ENCODE measurements around the gene GH1. TPM values are rescaled to one million over a fixed set of nuclear protein-coding genes. Genes with fewer than 3 reads are reported as not detected.
"Not testable (repeated sequence)": the region's sequence is repeated elsewhere in the genome, so short reads cannot be mapped to it uniquely, and the experiment has no call there.

Gene GH1
- not detected for total RNA-seq

- not testable (repeated sequence) for H3K27me3 Mint-ChIP-seq; H3K4me1 Mint-ChIP-seq (ENCODE audit: low read depth in 2 of 2); DNase-seq (ENCODE audit: low spot score); ATAC-seq; H3K36me3 Mint-ChIP-seq; H3K4me3 Mint-ChIP-seq; H3K9me3 Mint-ChIP-seq
- peak within 1 kb of the TSS in 1 of 2 donors; percentile 85 for H3K27ac Mint-ChIP-seq
These were observed at the start of gene GH1 for GRCh38 chr17:63918789-63919305. Gene GH1 (minus strand): TSS chr17:63918839. CDS start chr17:63918776, 63 bp downstream.

- peaks cover 13 to 20% of the 10 kb centered on the region in 2 donors for H3K4me1 Mint-ChIP-seq (ENCODE audit: low read depth in 2 of 2)
- ATAC-seq: peak in 1 of 2 donors; percentile 61
- H3K27ac Mint-ChIP-seq: no peak overlapping the region
- no peaks in the 10 kb centered on the region for H3K27me3 Mint-ChIP-seq
- H3K9me3 Mint-ChIP-seq: no peaks in the 10 kb centered on the region
- no peak for DNase-seq (ENCODE audit: low spot score)
- H3K4me3 Mint-ChIP-seq: no peak overlapping the region
- H3K36me3 Mint-ChIP-seq: no peaks in the 10 kb centered on the region
These were observed 49.3 kb upstream of the GH1 start for GRCh38 chr17:63967953-63968352.

- Mint-ChIP-seq H3K4me3 (peak overlapping the region; percentile 30), H3K36me3 (no peaks in the 10 kb centered on the region), H3K4me1 (ENCODE audit: low read depth in 2 of 2) (peaks cover 13 to 22% of the 10 kb centered on the region in 2 donors), H3K27ac (no peak overlapping the region), H3K27me3 (no peaks in the 10 kb centered on the region), H3K9me3 (no peaks in the 10 kb centered on the region)
- ATAC-seq (peak; percentile 78 to 81), DNase-seq (ENCODE audit: low spot score) (no peak)
These were observed 48.1 kb upstream of the GH1 start for GRCh38 chr17:63966646-63967264.

- ATAC-seq (no peak), DNase-seq (ENCODE audit: low spot score) (no peak)
- no peak overlapping the region for H3K27ac Mint-ChIP-seq
- no peak overlapping the region for H3K4me3 Mint-ChIP-seq
- peaks cover 18 to 23% of the 10 kb centered on the region in 2 donors for H3K4me1 Mint-ChIP-seq (ENCODE audit: low read depth in 2 of 2)
- H3K27me3 Mint-ChIP-seq: no peaks in the 10 kb centered on the region
- no peaks in the 10 kb centered on the region for H3K36me3 Mint-ChIP-seq
- no peaks in the 10 kb centered on the region for H3K9me3 Mint-ChIP-seq
These were observed 44.5 kb upstream of the GH1 start for GRCh38 chr17:63963123-63963522.

GRCh38 chr17:63962298-63962744 lies 43.7 kb upstream of the GH1 start:
- Mint-ChIP-seq H3K27ac (no peak overlapping the region), H3K4me3 (no peak overlapping the region), H3K27me3 (no peaks in the 10 kb centered on the region), H3K9me3 (no peaks in the 10 kb centered on the region), H3K36me3 (no peaks in the 10 kb centered on the region), H3K4me1 (ENCODE audit: low read depth in 2 of 2) (peaks cover 17 to 21% of the 10 kb centered on the region in 2 donors)
- ATAC-seq: no peak
- no peak for DNase-seq (ENCODE audit: low spot score)

GRCh38 chr17:63961355-63962212 lies 42.9 kb upstream of the GH1 start:
- H3K4me1 Mint-ChIP-seq (ENCODE audit: low read depth in 2 of 2): peaks cover 14% of the 10 kb centered on the region in 2 donors
- peak; percentile 67 for DNase-seq (ENCODE audit: low spot score)

GRCh38 chr17:63960430-63960829 lies 41.8 kb upstream of the GH1 start:
- H3K27ac Mint-ChIP-seq: no peak overlapping the region
- no peak overlapping the region for H3K4me3 Mint-ChIP-seq
- no peaks in the 10 kb centered on the region for H3K9me3 Mint-ChIP-seq
- ATAC-seq (no peak), DNase-seq (ENCODE audit: low spot score) (no peak)
- no peaks in the 10 kb centered on the region for H3K27me3 Mint-ChIP-seq
- H3K4me1 Mint-ChIP-seq (ENCODE audit: low read depth in 2 of 2): peaks cover 9 to 17% of the 10 kb centered on the region in 2 donors
- no peaks in the 10 kb centered on the region for H3K36me3 Mint-ChIP-seq

More at GRCh38 chr17:63961355-63962212, 42.9 kb upstream of the GH1 start:
- peak; percentile 60 to 81 for ATAC-seq
- Mint-ChIP-seq H3K27ac (peak overlapping the region in 1 of 2 donors; percentile 47), H3K4me3 (peak overlapping the region; percentile 60), H3K27me3 (no peaks in the 10 kb centered on the region), H3K36me3 (no peaks in the 10 kb centered on the region), H3K9me3 (no peaks in the 10 kb centered on the region)

- no peaks in the 10 kb centered on the region for H3K27me3 Mint-ChIP-seq
- ATAC-seq (no peak), DNase-seq (ENCODE audit: low spot score) (no peak)
- peaks cover 10 to 17% of the 10 kb centered on the region in 2 donors for H3K4me1 Mint-ChIP-seq (ENCODE audit: low read depth in 2 of 2)
- no peaks in the 10 kb centered on the region for H3K9me3 Mint-ChIP-seq
- no peak overlapping the region for H3K27ac Mint-ChIP-seq
- no peak overlapping the region for H3K4me3 Mint-ChIP-seq
- H3K36me3 Mint-ChIP-seq: no peaks in the 10 kb centered on the region
These were observed 41.4 kb upstream of the GH1 start for GRCh38 chr17:63960006-63960405.

GRCh38 chr17:63956296-63956920 lies 37.8 kb upstream of the GH1 start:
- Mint-ChIP-seq H3K4me1 (ENCODE audit: low read depth in 2 of 2) (peaks cover 17 to 19% of the 10 kb centered on the region in 2 donors), H3K4me3 (no peak overlapping the region), H3K27me3 (no peaks in the 10 kb centered on the region), H3K27ac (peak overlapping the region; percentile 31 to 64), H3K36me3 (no peaks in the 10 kb centered on the region), H3K9me3 (no peaks in the 10 kb centered on the region)
- no peak for ATAC-seq
- no peak for DNase-seq (ENCODE audit: low spot score)

- H3K27me3 Mint-ChIP-seq: no peaks in the 10 kb centered on the region
- no peak for DNase-seq (ENCODE audit: low spot score)
- H3K36me3 Mint-ChIP-seq: no peaks in the 10 kb centered on the region
- peaks cover 15 to 17% of the 10 kb centered on the region in 2 donors for H3K4me1 Mint-ChIP-seq (ENCODE audit: low read depth in 2 of 2)
- ATAC-seq: no peak
- no peaks in the 10 kb centered on the region for H3K9me3 Mint-ChIP-seq
- H3K4me3 Mint-ChIP-seq: no peak overlapping the region
- peak overlapping the region in 1 of 2 donors; percentile 31 for H3K27ac Mint-ChIP-seq
These were observed 37.2 kb upstream of the GH1 start for GRCh38 chr17:63955791-63956190.

GRCh38 chr17:63955232-63955631 lies 36.6 kb upstream of the GH1 start:
- no peaks in the 10 kb centered on the region for H3K9me3 Mint-ChIP-seq
- H3K36me3 Mint-ChIP-seq: no peaks in the 10 kb centered on the region
- H3K27me3 Mint-ChIP-seq: no peaks in the 10 kb centered on the region
- ATAC-seq: no peak
- no peak for DNase-seq (ENCODE audit: low spot score)
- peaks cover 15 to 17% of the 10 kb centered on the region in 2 donors for H3K4me1 Mint-ChIP-seq (ENCODE audit: low read depth in 2 of 2)
- H3K27ac Mint-ChIP-seq: no peak overlapping the region
- no peak overlapping the region for H3K4me3 Mint-ChIP-seq

GRCh38 chr17:63954402-63955063 lies 35.9 kb upstream of the GH1 start:
- peak; percentile 37 to 64 for ATAC-seq
- H3K27ac Mint-ChIP-seq: peak overlapping the region; percentile 67 to 91
- no peaks in the 10 kb centered on the region for H3K9me3 Mint-ChIP-seq
- peak overlapping the region; percentile 52 for H3K4me3 Mint-ChIP-seq
- H3K4me1 Mint-ChIP-seq (ENCODE audit: low read depth in 2 of 2): peaks cover 14 to 15% of the 10 kb centered on the region in 2 donors
- DNase-seq (ENCODE audit: low spot score): no peak
- no peaks in the 10 kb centered on the region for H3K27me3 Mint-ChIP-seq
- no peaks in the 10 kb centered on the region for H3K36me3 Mint-ChIP-seq

All from natural killer cell treated with Interleukin-12 subunit alpha and Interleukin-12 subunit beta and Interleukin-15 and Interleukin-18, amount 100 ng/mL, for 72 hours (primary cell).